Esophagus squamous epithelium (tissue), 5 donors: ENCODE data around the gene IDNK. TPM values are rescaled to one million over a fixed set of nuclear protein-coding genes. Genes with fewer than 3 reads are reported as not detected.

Source experiments
- DNase-seq: peaks from one replicate; lab custom pipeline; 2025; lab: John Stamatoyannopoulos, UW
- H3K27ac ChIP-seq, 4 donors: fragments of 200-600 bp; sonication (generic); one replicate each; pipeline ENCODE4 v1.5.1; 2016 to 2019; ENCODE audit warnings: mild to moderate bottlenecking in 1 of 4
- H3K27me3 ChIP-seq, 4 donors: fragments of 200-600 bp; sonication (generic); 1 replicate in 3 of 4; 2 replicates in 1 of 4; pipeline versions ENCODE4 v1.5.1 to v1.6.0; 2017 to 2021; ENCODE audit warnings: antibody characterized with exemption in 1 of 4
- H3K36me3 ChIP-seq, 3 donors: fragments of 200-600 bp; sonication (generic); one replicate each; pipeline ENCODE4 v1.5.1; 2016 to 2019
- H3K4me1 ChIP-seq, 3 donors: fragments of 200-600 bp; sonication (generic); one replicate each; pipeline ENCODE4 v1.5.1; 2017 to 2019
- H3K4me3 ChIP-seq, 4 donors: fragments of 200-600 bp; sonication (generic); 1 replicate in 3 of 4; 2 replicates in 1 of 4; pipeline ENCODE4 v1.5.1; 2016 to 2019; ENCODE audit warnings: mild to moderate bottlenecking in 2 of 4, moderate library complexity in 1 of 4
- H3K9me3 ChIP-seq, 3 donors: fragments of 200-600 bp; sonication (generic); one replicate each; pipeline ENCODE4 v1.5.1; 2016 to 2019
- CTCF ChIP-seq, 6 experiments: fragments of 450-650 bp in 4 of 6; fragments of 200-600 bp in 2 of 6; sonication (generic) in 2 of 6; IDR thresholded peaks; one replicate each; pipeline ENCODE4 v1.5.1; 2016 to 2019; ENCODE audit warnings: antibody characterized with exemption in 6 of 6, mild to moderate bottlenecking in 4 of 6, moderate library complexity in 4 of 6
- POLR2A ChIP-seq, 4 donors: fragments of 450-650 bp; IDR thresholded peaks; one replicate each; pipeline ENCODE4 v1.6.1; 2017; ENCODE audit warnings: antibody characterized with exemption in 4 of 4, mild to moderate bottlenecking in 4 of 4, moderate library complexity in 3 of 4
- WGBS, 2 donors: methylation state at CpG; one replicate each; pipeline ENCODE4 v1.1.5; 2018; 5-methylcytosine and 5-hydroxymethylcytosine counted together
- intact Hi-C: fragments of 100-400 bp; cut with DNase I; formaldehyde crosslinking; loops from one replicate; pipeline ENCODE4 v1.15.0; 2022
- total RNA-seq, 4 donors: library from RNA; depleted of rRNA; stranded (reverse); fragments of >200 nt; gene quantifications; one replicate each; pipeline ENCODE4 v1.1.0, GENCODE V29; 2016
- donor health status: DM: yes; HTN: yes; CAD: no.

Gene IDNK
- total RNA-seq, 4 donors from 2014 or later = 2.6 to 6.3 (median 3.9) TPM

DNA sequence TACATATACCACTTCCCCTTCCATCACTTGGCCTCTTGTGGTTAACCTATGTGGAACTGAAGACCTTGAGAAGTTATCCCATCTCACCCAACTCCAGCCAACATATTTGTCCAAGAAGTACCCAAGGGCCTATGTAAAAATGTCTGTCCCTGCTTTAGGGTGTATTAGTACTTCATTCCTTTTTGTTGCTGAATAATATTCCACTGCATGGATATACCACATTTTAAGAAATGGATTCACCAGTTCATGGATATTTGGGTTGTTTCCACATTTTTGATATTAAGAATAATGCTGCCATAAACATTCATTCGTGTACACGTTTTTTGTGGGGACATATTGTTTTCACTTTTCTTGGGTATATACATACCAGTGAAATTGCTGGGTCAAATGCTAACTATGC, 28.6 kb downstream of the IDNK start:
- Histone ChIP-seq H3K9me3 (no peaks in the 10 kb centered on the region), H3K4me3 (no peak overlapping the region), H3K27me3 (no peaks in the 10 kb centered on the region), H3K27ac (no peak overlapping the region), H3K4me1 (no peaks in the 10 kb centered on the region), H3K36me3 (peaks cover 4 to 75% (median 8%) of the 10 kb centered on the region in 3 donors)
- intact Hi-C loops = no loop called here
- DNase-seq = no peak
- TF ChIP-seq POLR2A (IDR thresholded peaks at IDR 0.05) (no peak), CTCF (IDR thresholded peaks at IDR 0.05) (no peak)
- 94 to 95% methylated on average over 2 of the region's 2 CpGs for WGBS, 2 donors

GRCh38 chr9:83652433-83652832, 29.5 kb downstream of the IDNK start:
- H3K4me1 ChIP-seq = no peaks in the 10 kb centered on the region
- no peaks in the 10 kb centered on the region for H3K27me3 ChIP-seq
- DNase-seq = no peak
- intact Hi-C loops = no loop called here
- WGBS, 2 donors = 90 to 100% methylated on average over 1 of the region's 1 CpG
- peaks cover 4 to 77% (median 8%) of the 10 kb centered on the region in 3 donors for H3K36me3 ChIP-seq
- TF ChIP-seq POLR2A (IDR thresholded peaks at IDR 0.05) (no peak), CTCF (IDR thresholded peaks at IDR 0.05) (no peak)
- no peak overlapping the region for H3K4me3 ChIP-seq
- no peak overlapping the region for H3K27ac ChIP-seq
- no peaks in the 10 kb centered on the region for H3K9me3 ChIP-seq

- H3K4me3 ChIP-seq = no peak overlapping the region
- WGBS, 2 donors = 47 to 56% methylated on average over 1 of the region's 1 CpG
- DNase-seq = no peak
- H3K36me3 ChIP-seq = peaks cover 4 to 100% (median 12%) of the 10 kb centered on the region in 3 donors
- no peak overlapping the region for H3K27ac ChIP-seq
- no peaks in the 10 kb centered on the region for H3K27me3 ChIP-seq
- intact Hi-C loops = no loop called here
- no peaks in the 10 kb centered on the region for H3K9me3 ChIP-seq
- TF ChIP-seq CTCF (IDR thresholded peaks at IDR 0.05) (no peak), POLR2A (IDR thresholded peaks at IDR 0.05) (no peak)
- H3K4me1 ChIP-seq = no peaks in the 10 kb centered on the region
Measured at GRCh38 chr9:83655433-83655832, 32.5 kb downstream of the IDNK start.

DNA sequence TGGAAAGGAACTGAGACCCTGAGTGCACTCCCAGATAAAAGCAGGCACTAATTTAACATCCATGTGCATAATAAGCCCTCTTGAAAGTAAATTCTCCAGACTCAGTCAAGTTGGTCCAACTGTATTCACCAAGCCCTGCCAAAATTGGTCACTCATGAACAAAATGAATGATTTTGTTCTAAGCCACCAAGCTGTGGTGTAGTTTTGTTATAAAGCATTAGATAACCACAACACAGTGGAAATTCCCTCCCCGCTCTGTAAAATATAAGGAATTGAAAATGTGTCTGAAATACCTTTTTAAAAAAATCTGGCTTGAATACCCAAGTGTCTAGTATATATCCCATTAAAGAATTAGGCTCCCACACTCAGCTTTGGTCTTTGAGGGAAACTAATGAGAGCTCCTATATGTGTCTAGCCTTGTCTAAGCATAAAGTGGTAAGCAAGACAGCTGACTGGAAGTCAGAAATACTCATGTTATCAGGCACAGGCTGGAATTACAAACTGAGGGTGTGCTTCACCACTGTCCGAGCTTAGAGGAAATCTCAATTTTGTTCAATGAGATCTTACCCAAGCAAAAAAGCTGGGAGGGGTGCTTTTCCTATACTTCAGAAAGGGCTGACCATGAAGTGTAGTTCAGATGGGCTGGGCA, 33.2 kb downstream of the IDNK start:
- Histone ChIP-seq H3K27me3 (no peaks in the 10 kb centered on the region), H3K27ac (no peak overlapping the region), H3K4me1 (no peaks in the 10 kb centered on the region), H3K4me3 (no peak overlapping the region), H3K9me3 (no peaks in the 10 kb centered on the region), H3K36me3 (peaks cover 4 to 100% (median 17%) of the 10 kb centered on the region in 3 donors)
- intact Hi-C loops = no loop called here
- WGBS, 2 donors = 88 to 94% methylated on average over 2 of the region's 2 CpGs
- TF ChIP-seq CTCF (IDR thresholded peaks at IDR 0.05) (no peak), POLR2A (IDR thresholded peaks at IDR 0.05) (no peak)
- DNase-seq = no peak

- WGBS, 2 donors = 69 to 82% methylated on average over 6 of the region's 6 CpGs
- TF ChIP-seq CTCF (IDR thresholded peaks at IDR 0.05) = no peak
- TF ChIP-seq POLR2A (IDR thresholded peaks at IDR 0.05) = no peak
- intact Hi-C loops = no loop called here
Measured at GRCh38 chr9:83656952-83657351, 34.0 kb downstream of the IDNK start.

More at GRCh38 chr9:83656952-83657351, 34.0 kb downstream of the IDNK start:
- Histone ChIP-seq H3K27ac (no peak overlapping the region), H3K36me3 (peaks cover 1 to 100% (median 21%) of the 10 kb centered on the region in 3 donors), H3K27me3 (no peaks in the 10 kb centered on the region), H3K9me3 (no peaks in the 10 kb centered on the region), H3K4me1 (no peaks in the 10 kb centered on the region), H3K4me3 (no peak overlapping the region)
- DNase-seq = no peak
